HG03354 (cell line): Measurements from ENCODE around the gene AMOTL2.

Experiments used
- ATAC-seq: cut with Tn5 transposase; IDR thresholded peaks from one replicate; pipeline ENCODE4 v1.9.1; 2021; ENCODE audit warnings: mild to moderate bottlenecking; ENCODE audit not compliant: unreplicated experiment, poor library complexity, severe bottlenecking

Gene AMOTL2

DNA sequence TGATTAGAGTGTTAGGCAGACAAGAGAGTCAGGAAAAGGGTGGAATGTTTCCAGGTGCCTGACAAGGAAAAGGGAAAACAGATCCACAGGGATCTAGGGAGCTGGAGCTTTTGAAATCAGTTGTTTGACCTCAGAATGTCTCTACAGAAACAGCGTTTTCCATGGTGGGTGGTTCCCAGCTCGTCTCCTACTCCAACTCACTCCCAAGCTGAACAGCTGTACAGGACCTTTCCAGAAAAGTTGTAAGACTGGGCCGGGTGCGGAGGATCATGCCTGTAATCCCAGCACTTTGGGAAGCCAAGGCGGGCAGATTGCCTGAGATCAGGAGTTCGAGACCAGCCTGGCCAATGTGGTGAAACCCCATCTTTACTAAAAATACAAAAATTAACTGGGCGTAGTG lies 67.9 kb downstream of the AMOTL2 start:
- ATAC-seq: no peak
